Large intestine (tissue), 3 donors: ENCODE measurements around the gene ABCB8. TPM values are rescaled to one million over a fixed set of nuclear protein-coding genes. Genes with fewer than 3 reads are reported as not detected.
A peak's percentile ranks its signal among the peaks of the same experiment; 100 is the strongest.
"Not testable (repeated sequence)": the region's sequence is repeated elsewhere in the genome, so short reads cannot be mapped to it uniquely, and the experiment has no call there.

Experiments
- DNase-seq, 2 donors: peaks; one replicate each; pipeline versions ENCODE4 v3.0.0 to v3.0.0-alpha.2; 2013
- H3K27ac ChIP-seq: one replicate; pipeline ENCODE4 v1.5.1; 2013; ENCODE audit warnings: low read length
- H3K27me3 ChIP-seq: 2 replicates; pipeline ENCODE4 v1.6.1; 2013; ENCODE audit warnings: low read length; ENCODE audit not compliant: control insufficient read depth, insufficient read depth
- H3K36me3 ChIP-seq: 2 replicates; pipeline ENCODE4 v1.6.1; 2013; ENCODE audit warnings: low read length; ENCODE audit not compliant: control insufficient read depth, insufficient read depth
- H3K4me1 ChIP-seq: one replicate; pipeline ENCODE4 v1.6.1; 2013; ENCODE audit warnings: low read length; ENCODE audit not compliant: control insufficient read depth, insufficient read depth
- H3K4me3 ChIP-seq: one replicate; pipeline ENCODE4 v1.5.1; 2013; ENCODE audit warnings: low read length
- H3K9me3 ChIP-seq: one replicate; pipeline ENCODE4 v1.6.1; 2013; ENCODE audit warnings: mild to moderate bottlenecking, low read depth, low read length, moderate library complexity; ENCODE audit not compliant: control insufficient read depth
- WGBS: methylation state at CpG from one replicate; pipeline ENCODE4 v1.1.5; 2013; ENCODE audit warnings: low lambda C conversion rate; ENCODE audit not compliant: insufficient coverage; 5-methylcytosine and 5-hydroxymethylcytosine counted together
- polyA plus RNA-seq: library from polyadenylated mRNA; unstranded; fragments of 120-200 nt; gene quantifications from one replicate; pipeline ENCODE4 v1.2.1, GENCODE V29; 2013

Gene ABCB8
- polyA plus RNA-seq, 1 donor, result 24.2 TPM

- Histone ChIP-seq H3K4me1 (peaks cover 8% of the 10 kb centered on the region), H3K36me3 (no peaks in the 10 kb centered on the region), H3K9me3 (peaks cover 9% of the 10 kb centered on the region), H3K27ac (no peak overlapping the region), H3K27me3 (peaks cover 45% of the 10 kb centered on the region), H3K4me3 (no peak overlapping the region)
- no CpG with 5 or more reads among the region's 7 CpGs for WGBS
- no peak for DNase-seq
Observed at GRCh38 chr7:151020231-151020630, 8.0 kb upstream of the ABCB8 start.

DNA sequence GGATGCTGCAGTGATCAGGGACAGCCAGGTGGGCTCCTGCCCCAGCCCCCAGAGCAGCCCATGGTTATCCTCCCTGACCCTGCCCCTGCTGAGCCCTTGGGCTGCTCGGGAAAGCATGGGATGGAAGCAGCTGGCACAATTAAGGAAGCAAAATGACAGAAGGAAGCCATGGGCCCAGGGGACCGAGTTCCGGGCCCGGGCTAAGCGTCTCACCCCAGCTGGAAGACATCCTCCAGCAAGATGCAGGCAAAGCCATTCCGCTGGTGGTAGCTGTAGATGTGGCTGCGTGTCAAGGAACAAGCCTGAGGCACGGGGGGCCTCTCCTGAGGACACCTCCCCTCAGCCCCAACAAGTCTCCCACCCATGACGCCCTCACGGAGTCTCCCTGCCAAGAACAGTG is 5.0 kb upstream of the ABCB8 start:
- Histone ChIP-seq H3K4me1 (peaks cover 10% of the 10 kb centered on the region), H3K9me3 (peaks cover 7% of the 10 kb centered on the region), H3K4me3 (no peak overlapping the region), H3K27me3 (peaks cover 33% of the 10 kb centered on the region), H3K36me3 (no peaks in the 10 kb centered on the region), H3K27ac (no peak overlapping the region)
- DNase-seq, result no peak
- no CpG with 5 or more reads among the region's 10 CpGs for WGBS

- peaks cover 21% of the 10 kb centered on the region for H3K27me3 ChIP-seq
- no peak within 1 kb of the TSS for H3K27ac ChIP-seq
- H3K4me1 ChIP-seq, result peaks cover 11% of the 10 kb centered on the region
- DNase-seq, result no peak
- no peak within 1 kb of the TSS for H3K4me3 ChIP-seq
- no peaks in the 10 kb centered on the region for H3K36me3 ChIP-seq
- H3K9me3 ChIP-seq, result no peaks in the 10 kb centered on the region
- 57% methylated on average over 1 of the region's 4 CpGs for WGBS
Observed at GRCh38 chr7:151024435-151025056, 3.7 kb upstream of the ABCB8 start, which contains the start of gene ATG9B. Gene ATG9B (minus strand): TSS chr7:151024494. CDS start chr7:151024423, 71 bp downstream.

DNA sequence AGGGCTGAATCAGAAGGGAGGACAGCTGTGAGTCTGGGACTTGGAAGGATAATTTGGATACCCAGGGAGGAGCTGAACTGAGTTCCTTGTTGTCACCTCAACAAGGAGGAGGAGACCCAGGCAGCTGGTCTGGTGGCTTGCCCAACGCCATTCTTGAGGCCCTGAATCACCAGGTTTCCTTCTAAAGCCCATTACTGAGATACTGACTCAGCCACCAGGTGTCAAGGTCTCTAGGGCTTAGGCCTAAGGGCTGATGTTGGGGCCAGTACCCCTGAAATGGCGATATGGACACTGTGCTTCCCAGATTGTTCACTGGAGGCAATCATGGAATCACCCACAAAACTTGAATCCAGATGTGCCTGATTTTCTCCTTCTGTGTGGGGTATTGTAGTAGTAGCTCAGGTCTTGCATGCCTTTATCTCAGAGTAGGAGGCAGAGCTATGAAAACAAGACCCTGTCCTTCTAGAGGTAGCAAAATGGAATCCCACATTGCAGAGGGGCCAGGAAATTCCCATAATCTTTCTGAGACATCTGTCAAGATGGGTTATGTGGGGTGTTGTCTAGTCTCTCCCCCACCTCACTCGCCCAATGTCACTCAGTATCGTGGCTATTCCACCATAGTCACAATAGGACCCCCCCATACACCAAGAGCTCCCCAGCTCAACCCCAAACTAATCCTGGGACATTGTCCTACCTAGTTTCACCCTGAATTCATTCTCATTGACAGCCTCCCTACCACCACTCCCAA is 2.2 kb upstream of the ABCB8 start:
- Histone ChIP-seq H3K4me3 (no peak overlapping the region), H3K27me3 (peaks cover 5% of the 10 kb centered on the region), H3K27ac (no peak overlapping the region), H3K4me1 (peaks cover 11% of the 10 kb centered on the region), H3K36me3 (no peaks in the 10 kb centered on the region), H3K9me3 (no peaks in the 10 kb centered on the region)
- no CpG with 5 or more reads among the region's 4 CpGs for WGBS
- DNase-seq, result no peak

- DNase-seq, result peak in 1 of 2 donors; percentile 60
- not testable (repeated sequence) for H3K27ac ChIP-seq, H3K4me3 ChIP-seq, H3K27me3 ChIP-seq, H3K9me3 ChIP-seq, H3K36me3 ChIP-seq
- 0% methylated on average over 3 of the region's 19 CpGs for WGBS
- peaks cover 11% of the 10 kb centered on the region for H3K4me1 ChIP-seq
Observed at GRCh38 chr7:151026771-151027727, 1.2 kb upstream of the ABCB8 start.

- H3K27ac ChIP-seq, result peak overlapping the region; percentile 59
- not testable (repeated sequence) for H3K27me3 ChIP-seq, DNase-seq, H3K36me3 ChIP-seq, H3K9me3 ChIP-seq
- H3K4me3 ChIP-seq, result peak overlapping the region; percentile 68
- peaks cover 11% of the 10 kb centered on the region for H3K4me1 ChIP-seq
- 0% methylated on average over 1 of the region's 16 CpGs for WGBS
Observed at GRCh38 chr7:151027728-151028130, 521 bp upstream of the ABCB8 start.

GRCh38 chr7:151028948-151029501 is 775 bp downstream of the ABCB8 start:
- no CpG with 5 or more reads among the region's 17 CpGs for WGBS
- Histone ChIP-seq H3K4me1 (peaks cover 11% of the 10 kb centered on the region), H3K27me3 (peaks cover 3% of the 10 kb centered on the region), H3K9me3 (no peaks in the 10 kb centered on the region), H3K27ac (peak overlapping the region; percentile 76), H3K36me3 (peaks cover 15% of the 10 kb centered on the region), H3K4me3 (peak overlapping the region; percentile 68)
- DNase-seq, result no peak

DNA sequence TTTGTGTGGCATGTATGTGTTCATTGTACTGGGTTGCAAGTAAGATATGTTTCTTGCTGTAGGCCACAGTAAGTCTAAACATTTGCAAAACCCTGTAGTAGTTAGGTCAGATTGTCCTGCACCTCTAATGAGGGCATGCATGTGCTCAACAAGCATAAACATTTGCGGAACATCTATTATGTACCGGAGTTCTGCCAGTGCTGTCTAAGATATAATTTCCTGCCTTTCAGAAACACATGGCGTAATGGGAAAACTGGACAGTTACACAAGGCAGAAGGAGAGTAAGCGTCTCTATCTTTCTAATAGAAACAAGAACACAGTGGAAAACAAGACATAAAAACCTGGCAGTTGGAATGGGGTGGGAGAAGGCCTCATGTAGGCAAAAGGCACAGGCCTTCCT is 2.8 kb downstream of the ABCB8 start:
- no peaks in the 10 kb centered on the region for H3K9me3 ChIP-seq
- peaks cover 34% of the 10 kb centered on the region for H3K36me3 ChIP-seq
- no peak overlapping the region for H3K4me3 ChIP-seq
- WGBS, result no CpG with 5 or more reads among the region's 4 CpGs
- H3K27ac ChIP-seq, result no peak overlapping the region
- no peak for DNase-seq
- H3K27me3 ChIP-seq, result no peaks in the 10 kb centered on the region
- H3K4me1 ChIP-seq, result peaks cover 11% of the 10 kb centered on the region

GRCh38 chr7:151032936-151033863 is 5.0 kb downstream of the ABCB8 start:
- peaks cover 4% of the 10 kb centered on the region for H3K4me1 ChIP-seq
- no peak for DNase-seq
- no peak overlapping the region for H3K27ac ChIP-seq
- H3K27me3 ChIP-seq, result no peaks in the 10 kb centered on the region
- no peaks in the 10 kb centered on the region for H3K9me3 ChIP-seq
- no peak overlapping the region for H3K4me3 ChIP-seq
- WGBS, result no CpG with 5 or more reads among the region's 17 CpGs
- H3K36me3 ChIP-seq, result peaks cover 48% of the 10 kb centered on the region
